Activated naive CD4-positive, alpha-beta T cell treated with anti-CD3 and anti-CD28 coated beads for 36 hours (primary cell): ENCODE data around the gene UNC13A. TPM values are rescaled to one million over a fixed set of nuclear protein-coding genes. Genes with fewer than 3 reads are reported as not detected.
"Not testable (repeated sequence)": the region's sequence is repeated elsewhere in the genome, so short reads cannot be mapped to it uniquely, and the experiment has no call there.

Experiments used
- CTCF ChIA-PET: fragments of 350-600 bp; sonication (Branson Sonifier 250); formaldehyde crosslinking; loops from one replicate; lab custom pipeline; 2021; ENCODE audit warnings: antibody characterized with exemption; lab: Charles Lee
- DNase-seq: peaks from one replicate; pipeline ENCODE4 v3.0.0-alpha.2; 2020
- H3K27ac Mint-ChIP-seq: one replicate; pipeline ENCODE4 v1.8.0; 2021; ENCODE audit warnings: mild to moderate bottlenecking, mixed read lengths
- H3K27me3 Mint-ChIP-seq: one replicate; pipeline ENCODE4 v1.8.0; 2021; ENCODE audit warnings: low read depth, mixed read lengths
- H3K36me3 Mint-ChIP-seq: one replicate; pipeline ENCODE4 v1.8.0; 2021; ENCODE audit warnings: low read depth, mixed read lengths
- H3K4me1 Mint-ChIP-seq: one replicate; pipeline ENCODE4 v1.8.0; 2021; ENCODE audit warnings: low read depth, mixed read lengths
- H3K4me3 Mint-ChIP-seq: one replicate; pipeline ENCODE4 v1.8.0; 2021; ENCODE audit warnings: mild to moderate bottlenecking, moderate library complexity, mixed read lengths
- H3K9me3 Mint-ChIP-seq: one replicate; pipeline ENCODE4 v1.8.0; 2021; ENCODE audit warnings: mixed read lengths
- intact Hi-C: fragments of 100-400 bp; cut with micrococcal nuclease; formaldehyde crosslinking; loops from one replicate; pipeline ENCODE4 v1.15.1; 2023
- total RNA-seq, 2 experiments: library from RNA; stranded (reverse); gene quantifications; one replicate each; pipeline ENCODE4 v1.2.3, GENCODE V29; 2021

UNC13A gene
- total RNA-seq, 2 experiments from 2014 or later, result 0.12 TPM; not detected in 1

DNA sequence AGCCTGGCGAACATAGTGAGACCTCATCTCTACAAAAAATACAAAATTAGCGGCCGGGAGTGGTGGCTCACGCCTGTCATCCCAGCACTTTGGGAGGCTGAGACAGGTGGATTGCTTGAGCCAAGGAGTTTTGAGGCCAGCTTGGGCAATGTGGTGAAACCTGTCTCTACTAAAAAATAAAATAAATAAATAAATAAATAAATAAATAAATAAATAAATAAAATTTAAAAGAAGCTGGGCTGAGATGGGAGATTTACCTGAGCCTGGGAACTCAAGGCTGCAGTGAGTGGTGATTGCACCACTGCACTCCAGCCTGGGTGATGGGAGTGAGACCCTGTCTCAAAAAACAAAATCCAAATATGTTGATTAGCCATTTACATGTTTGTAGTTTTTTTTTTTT lies 135.4 kb downstream of the UNC13A start:
- CTCF ChIA-PET, result interaction anchor here (0.8 to 1.3 kb wide), 3 partner anchors 13 to 57 kb away, joined by 3 to 5 read pairs (median 5); no protein-coding TSS in a partner anchor
- H3K27me3 Mint-ChIP-seq, H3K4me3 Mint-ChIP-seq, H3K9me3 Mint-ChIP-seq, intact Hi-C loops, H3K27ac Mint-ChIP-seq, DNase-seq, H3K36me3 Mint-ChIP-seq: not testable (repeated sequence)
- H3K4me1 Mint-ChIP-seq, result peaks cover 16% of the 10 kb centered on the region

Other genes with a start within 250 kb of the UNC13A start
- gene TMEM221, start 239.7 kb downstream of the UNC13A start, total RNA-seq, result not detected
- not detected for gene NXNL1, start 227.4 kb downstream of the UNC13A start, total RNA-seq
- gene SLC27A1, start 217.8 kb downstream of the UNC13A start, total RNA-seq, result 1 to 10 TPM; 1.2 to 1.7 TPM
- gene PGLS, start 176.7 kb downstream of the UNC13A start, total RNA-seq, result 10 to 100 TPM; 54.5 to 58.0 TPM
- 10 to 100 TPM; 36.8 to 37.3 TPM for gene COLGALT1, start 132.7 kb downstream of the UNC13A start, total RNA-seq
- 10 to 100 TPM; 46.8 to 51.8 TPM for gene MAP1S, start 31.1 kb upstream of the UNC13A start, total RNA-seq
- gene FCHO1, start 63.1 kb upstream of the UNC13A start, total RNA-seq, result 10 to 100 TPM; 48.9 to 56.8 TPM
- gene B3GNT3, start 106.8 kb upstream of the UNC13A start, total RNA-seq, result under 1 TPM; 0.17 to 0.19 TPM
- 1 to 10 TPM; 5.7 to 5.9 TPM for gene INSL3, start 133.2 kb upstream of the UNC13A start, total RNA-seq
- 100 to 1,000 TPM; 231 to 235 TPM for gene JAK3, start 159.6 kb upstream of the UNC13A start, total RNA-seq
- 1,000 to 10,000 TPM; 4,021 to 4,160 TPM for gene RPL18A, start 171.6 kb upstream of the UNC13A start, total RNA-seq
- gene SLC5A5, start 183.6 kb upstream of the UNC13A start, total RNA-seq, result 1 to 10 TPM; 1.1 to 1.2 TPM
- 100 to 1,000 TPM; 107 to 118 TPM for gene CCDC124, start 244.7 kb upstream of the UNC13A start, total RNA-seq